Measurements from ENCODE around the gene TBCB.
A peak's percentile ranks its signal among the peaks of the same experiment; 100 is the strongest.

TBCB gene

DNA sequence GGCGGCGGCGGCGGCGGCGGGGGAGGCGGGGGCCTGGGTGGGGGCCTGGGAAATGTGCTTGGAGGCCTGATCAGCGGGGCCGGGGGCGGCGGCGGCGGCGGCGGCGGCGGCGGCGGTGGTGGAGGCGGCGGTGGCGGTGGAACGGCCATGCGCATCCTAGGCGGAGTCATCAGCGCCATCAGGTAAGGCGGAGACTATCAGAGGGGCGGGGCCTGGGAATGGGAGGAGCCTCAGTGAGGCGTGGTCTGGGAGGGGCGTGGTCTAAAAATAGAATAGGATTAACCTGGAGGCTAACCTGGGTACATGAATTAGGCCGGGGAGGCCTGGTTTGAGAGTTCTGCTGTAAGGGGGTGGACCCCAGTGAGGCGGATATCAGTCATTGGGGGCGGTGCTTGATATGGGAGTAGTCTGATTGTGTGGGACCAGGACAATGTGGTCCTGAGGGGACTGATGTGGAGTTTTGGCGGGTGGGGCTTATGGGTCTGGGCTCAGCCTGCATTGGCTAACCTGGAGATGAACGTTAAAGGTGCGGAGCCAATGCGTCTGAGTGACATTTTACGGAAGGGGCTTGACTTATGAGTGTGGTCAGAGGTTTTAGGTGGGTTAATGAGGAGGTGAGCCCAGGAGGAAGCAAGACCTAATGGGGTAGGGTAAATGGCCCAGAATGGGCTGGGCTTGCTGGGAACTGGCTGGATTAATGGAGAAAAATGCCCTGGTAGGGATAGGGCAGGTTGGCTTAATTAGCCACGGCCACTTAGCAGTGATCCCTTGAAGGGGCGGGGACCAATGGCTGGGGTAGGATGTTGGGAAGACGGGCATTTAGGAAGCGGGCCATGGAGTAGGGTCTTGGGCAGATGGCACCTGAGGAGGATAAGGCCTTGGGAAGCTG lies 26.0 kb downstream of the TBCB start:
- H3K4me3 ChIP-seq (ENCODE audit: low read depth, low read length), result peak overlapping the region; percentile 90
- TF ChIP-seq, protein P1, sequence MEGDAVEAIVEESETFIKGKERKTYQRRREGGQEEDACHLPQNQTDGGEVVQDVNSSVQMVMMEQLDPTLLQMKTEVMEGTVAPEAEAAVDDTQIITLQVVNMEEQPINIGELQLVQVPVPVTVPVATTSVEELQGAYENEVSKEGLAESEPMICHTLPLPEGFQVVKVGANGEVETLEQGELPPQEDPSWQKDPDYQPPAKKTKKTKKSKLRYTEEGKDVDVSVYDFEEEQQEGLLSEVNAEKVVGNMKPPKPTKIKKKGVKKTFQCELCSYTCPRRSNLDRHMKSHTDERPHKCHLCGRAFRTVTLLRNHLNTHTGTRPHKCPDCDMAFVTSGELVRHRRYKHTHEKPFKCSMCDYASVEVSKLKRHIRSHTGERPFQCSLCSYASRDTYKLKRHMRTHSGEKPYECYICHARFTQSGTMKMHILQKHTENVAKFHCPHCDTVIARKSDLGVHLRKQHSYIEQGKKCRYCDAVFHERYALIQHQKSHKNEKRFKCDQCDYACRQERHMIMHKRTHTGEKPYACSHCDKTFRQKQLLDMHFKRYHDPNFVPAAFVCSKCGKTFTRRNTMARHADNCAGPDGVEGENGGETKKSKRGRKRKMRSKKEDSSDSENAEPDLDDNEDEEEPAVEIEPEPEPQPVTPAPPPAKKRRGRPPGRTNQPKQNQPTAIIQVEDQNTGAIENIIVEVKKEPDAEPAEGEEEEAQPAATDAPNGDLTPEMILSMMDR (IDR thresholded peaks at IDR 0.05; ENCODE audit: control insufficient read depth, extremely low read depth, insufficient read depth), result no peak
- peak; percentile 52 for DNase-seq (ENCODE audit: low read depth)

DNA sequence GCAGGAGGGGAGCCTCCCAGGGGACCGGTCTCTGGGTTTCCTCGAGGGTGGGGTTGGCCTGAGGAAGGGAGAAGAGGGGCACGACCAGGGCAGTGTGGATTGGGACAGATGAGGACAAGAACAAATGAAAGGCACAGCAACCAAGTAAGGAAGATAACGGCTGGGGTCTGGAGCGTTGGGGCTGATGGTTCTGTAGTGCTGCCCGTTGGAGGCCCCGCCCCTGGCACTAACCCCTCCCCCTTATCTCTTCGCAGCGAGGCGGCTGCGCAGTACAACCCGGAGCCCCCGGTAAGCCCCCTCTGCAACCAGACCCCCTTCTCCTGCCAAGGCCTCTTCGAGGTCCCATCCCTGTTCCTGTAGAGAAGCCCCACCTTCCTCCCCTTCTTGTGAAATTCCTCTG lies 26.8 kb downstream of the TBCB start:
- TF ChIP-seq, protein P1 (IDR thresholded peaks at IDR 0.05; ENCODE audit: control insufficient read depth, extremely low read depth, insufficient read depth), result no peak
- H3K4me3 ChIP-seq (ENCODE audit: low read depth, low read length), result no peak overlapping the region
- no peak for DNase-seq (ENCODE audit: low read depth)

DNA sequence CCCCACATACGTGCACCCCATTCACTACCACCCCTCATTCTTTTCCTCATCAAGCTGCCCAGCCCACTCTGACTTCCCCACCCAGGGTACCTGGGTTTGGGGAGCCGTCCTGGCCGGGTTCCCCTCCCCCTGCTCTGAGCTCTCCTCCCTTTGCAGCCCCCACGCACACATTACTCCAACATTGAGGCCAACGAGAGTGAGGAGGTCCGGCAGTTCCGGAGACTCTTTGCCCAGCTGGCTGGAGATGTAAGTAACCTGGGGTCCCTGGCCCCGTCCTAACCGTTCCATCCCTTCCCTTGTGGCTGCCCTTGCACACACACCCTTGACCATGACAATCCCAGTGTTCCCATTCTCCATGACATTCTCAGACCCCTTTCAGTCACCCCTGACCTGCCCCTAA lies 27.2 kb downstream of the TBCB start:
- TF ChIP-seq, protein P1 (IDR thresholded peaks at IDR 0.05; ENCODE audit: control insufficient read depth, extremely low read depth, insufficient read depth), result no peak
- no peak for DNase-seq (ENCODE audit: low read depth)
- no peak overlapping the region for H3K4me3 ChIP-seq (ENCODE audit: low read depth, low read length)

DNA sequence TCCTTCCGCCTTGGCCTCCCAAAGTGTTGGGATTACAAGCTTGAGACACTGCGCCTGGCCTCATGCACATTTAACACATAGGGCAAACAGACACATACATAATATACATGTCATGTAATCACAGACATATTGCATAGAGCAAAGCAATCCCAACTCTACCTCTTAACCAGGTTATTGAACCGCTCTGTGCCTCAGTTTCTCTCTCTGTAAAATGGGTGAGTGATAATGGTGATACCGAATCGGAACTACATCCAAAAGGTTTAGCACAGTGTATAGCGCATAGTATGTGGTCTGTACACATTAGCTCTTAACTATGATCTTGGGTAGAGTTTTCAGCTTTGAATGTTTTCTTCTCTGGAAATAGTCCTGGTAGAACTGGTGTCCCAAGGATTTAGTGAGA lies 29.4 kb downstream of the TBCB start:
- TF ChIP-seq, protein P1 (IDR thresholded peaks at IDR 0.05; ENCODE audit: control insufficient read depth, extremely low read depth, insufficient read depth), result no peak
- H3K4me3 ChIP-seq (ENCODE audit: low read depth, low read length), result no peak overlapping the region
- DNase-seq (ENCODE audit: low read depth), result no peak

DNA sequence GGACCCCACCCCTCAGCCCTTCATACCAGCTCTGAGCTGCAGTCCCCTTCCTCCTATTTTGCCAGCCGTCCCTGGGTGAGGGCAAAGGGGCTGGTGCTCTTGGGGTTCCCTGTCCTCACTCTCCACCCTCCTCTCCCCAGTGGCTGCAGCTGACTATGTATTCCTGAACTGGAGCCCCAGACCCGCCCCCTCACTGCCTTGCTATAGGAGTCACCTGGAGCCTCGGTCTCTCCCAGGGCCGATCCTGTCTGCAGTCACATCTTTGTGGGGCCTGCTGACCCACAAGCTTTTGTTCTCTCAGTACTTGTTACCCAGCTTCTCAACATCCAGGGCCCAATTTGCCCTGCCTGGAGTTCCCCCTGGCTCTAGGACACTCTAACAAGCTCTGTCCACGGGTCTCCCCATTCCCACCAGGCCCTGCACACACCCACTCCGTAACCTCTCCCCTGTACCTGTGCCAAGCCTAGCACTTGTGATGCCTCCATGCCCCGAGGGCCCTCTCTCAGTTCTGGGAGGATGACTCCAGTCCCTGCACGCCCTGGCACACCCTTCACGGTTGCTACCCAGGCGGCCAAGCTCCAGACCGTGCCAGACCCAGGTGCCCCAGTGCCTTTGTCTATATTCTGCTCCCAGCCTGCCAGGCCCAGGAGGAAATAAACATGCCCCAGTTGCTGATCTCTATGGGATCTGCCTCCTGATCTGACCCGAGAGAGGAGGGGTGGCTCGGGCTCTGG lies 34.6 kb downstream of the TBCB start:
- DNase-seq (ENCODE audit: low read depth), result no peak
- H3K4me3 ChIP-seq (ENCODE audit: low read depth, low read length), result no peak overlapping the region
- TF ChIP-seq, protein P1 (IDR thresholded peaks at IDR 0.05; ENCODE audit: control insufficient read depth, extremely low read depth, insufficient read depth), result no peak

DNA sequence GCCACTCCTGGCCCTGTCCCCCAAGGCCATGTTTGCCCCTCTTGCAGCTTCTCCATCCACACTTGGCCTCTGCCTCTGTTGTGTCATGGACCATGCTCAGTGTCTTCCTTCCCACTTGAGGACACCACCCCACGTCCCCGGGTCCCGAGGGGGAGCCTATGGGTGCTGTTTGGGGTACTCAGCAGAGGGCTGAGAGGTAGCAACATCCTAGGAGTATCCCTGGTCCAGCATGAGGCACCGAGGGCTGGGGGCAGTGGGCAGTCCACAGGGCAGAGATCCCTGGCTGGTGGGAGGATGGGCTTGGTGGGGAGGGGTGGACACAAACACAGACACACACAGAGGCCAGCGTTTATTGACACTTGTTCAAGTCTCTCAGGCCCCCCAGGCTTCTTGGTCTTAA lies 35.3 kb downstream of the TBCB start:
- DNase-seq (ENCODE audit: low read depth), result no peak
- TF ChIP-seq, protein P1 (IDR thresholded peaks at IDR 0.05; ENCODE audit: control insufficient read depth, extremely low read depth, insufficient read depth), result no peak
- H3K4me3 ChIP-seq (ENCODE audit: low read depth, low read length), result no peak overlapping the region

All from LNCaP clone FGC (cell line).